DND-41 (cell line): Measurements from ENCODE around the gene OST4.

ENCODE experiments used
- ATAC-seq: fragments of 200-7000 bp; cut with Tn5 transposase; 3 replicates; pipeline ENCODE4 v1.9.1; 2021; ENCODE audit warnings: low read depth; ENCODE audit not compliant: insufficient read depth
- DNase-seq: peaks from one replicate; pipeline ENCODE4 v3.0.0-alpha.2; 2020
- H2AFZ ChIP-seq: 2 replicates; pipeline ENCODE4 v1.6.0; 2012; ENCODE audit warnings: low read depth, low read length
- H3K27ac ChIP-seq: 2 replicates; pipeline ENCODE4 v1.5.1; 2012; ENCODE audit warnings: low read length, inconsistent platforms
- H3K27me3 ChIP-seq: fragments of 200-600 bp; sonication (generic); 2 replicates; pipeline ENCODE4 v1.6.0; 2012; ENCODE audit warnings: low read length, mild to moderate bottlenecking, inconsistent platforms; ENCODE audit not compliant: insufficient read depth, poor library complexity
- H3K36me3 ChIP-seq: 2 replicates; pipeline ENCODE4 v1.5.1; 2012; ENCODE audit warnings: low read length, inconsistent platforms; ENCODE audit not compliant: insufficient read depth
- H3K4me1 ChIP-seq: 2 replicates; pipeline ENCODE4 v1.5.1; 2012; ENCODE audit warnings: mild to moderate bottlenecking, low read length; ENCODE audit not compliant: insufficient read depth
- H3K4me2 ChIP-seq: 2 replicates; pipeline ENCODE4 v1.6.0; 2012; ENCODE audit warnings: mild to moderate bottlenecking, moderate library complexity, low read length, inconsistent platforms; ENCODE audit not compliant: insufficient read depth
- H3K4me3 ChIP-seq, 2 experiments: fragments of 200-600 bp in 1 of 2; shearing (Covaris generic) in 1 of 2; 2 replicates each; pipeline ENCODE4 v1.5.1; 2012 to 2016; ENCODE audit warnings: inconsistent platforms in 2 of 2, low read length in 2 of 2, mild to moderate bottlenecking in 2 of 2, low read depth in 1 of 2, moderate library complexity in 1 of 2
- H3K79me2 ChIP-seq: 2 replicates; pipeline ENCODE4 v1.6.0; 2012; ENCODE audit warnings: low read length, inconsistent platforms; ENCODE audit not compliant: insufficient read depth
- H3K9ac ChIP-seq: 2 replicates; pipeline ENCODE4 v1.6.0; 2012; ENCODE audit warnings: low read depth, mild to moderate bottlenecking, inconsistent platforms, low read length, moderate library complexity
- H3K9me3 ChIP-seq: 2 replicates; pipeline ENCODE4 v1.5.1; 2012; ENCODE audit warnings: low read length, moderate library complexity, mild to moderate bottlenecking, inconsistent platforms; ENCODE audit not compliant: insufficient read depth, severe bottlenecking
- H4K20me1 ChIP-seq: 2 replicates; pipeline ENCODE4 v1.6.0; 2012; ENCODE audit warnings: low read length; ENCODE audit not compliant: insufficient read depth
- CTCF ChIP-seq: IDR thresholded peaks from 2 replicates; pipeline ENCODE4 v1.5.1; 2012; ENCODE audit warnings: borderline replicate concordance, low read length, moderate library complexity, mild to moderate bottlenecking; ENCODE audit not compliant: poor library complexity, severe bottlenecking; ENCODE audit errors: extremely low read depth
- EZH2 ChIP-seq: IDR thresholded peaks from 3 replicates; pipeline ENCODE4 v1.6.1; 2012; ENCODE audit warnings: borderline replicate concordance, low read depth, mild to moderate bottlenecking, moderate library complexity, low read length, inconsistent platforms; ENCODE audit not compliant: severe bottlenecking

Gene OST4

GRCh38 chr2:27024188-27024587 lies 47.3 kb downstream of the OST4 start:
- H3K4me3 ChIP-seq: no peak overlapping the region
- peaks cover 8% of the 10 kb centered on the region for H3K36me3 ChIP-seq
- H2AFZ ChIP-seq: no peak overlapping the region
- no peak overlapping the region for H3K27ac ChIP-seq
- no peak overlapping the region for H3K4me2 ChIP-seq
- no peak for DNase-seq
- H4K20me1 ChIP-seq: peaks cover 9% of the 10 kb centered on the region; the same call in 1 of the 2 replicates
- no peak for ATAC-seq
- no peaks in the 10 kb centered on the region for H3K27me3 ChIP-seq
- H3K9me3 ChIP-seq: no peaks in the 10 kb centered on the region
- H3K4me1 ChIP-seq: no peaks in the 10 kb centered on the region
- no peak overlapping the region for H3K9ac ChIP-seq
- no peak for TF ChIP-seq CTCF
- no peak for TF ChIP-seq EZH2
- peaks cover 4% of the 10 kb centered on the region; the same call in 1 of the 2 replicates for H3K79me2 ChIP-seq

GRCh38 chr2:27023740-27024139 lies 47.7 kb downstream of the OST4 start:
- no peaks in the 10 kb centered on the region for H3K9me3 ChIP-seq
- H3K4me3 ChIP-seq: no peak overlapping the region
- TF ChIP-seq EZH2 (no peak), CTCF (no peak)
- no peak for DNase-seq
- H2AFZ ChIP-seq: no peak overlapping the region
- H3K36me3 ChIP-seq: peaks cover 6% of the 10 kb centered on the region; the same call in 1 of the 2 replicates
- no peaks in the 10 kb centered on the region for H3K4me1 ChIP-seq
- peaks cover 9% of the 10 kb centered on the region; the same call in 1 of the 2 replicates for H4K20me1 ChIP-seq
- H3K27me3 ChIP-seq: no peaks in the 10 kb centered on the region
- H3K4me2 ChIP-seq: no peak overlapping the region
- H3K27ac ChIP-seq: no peak overlapping the region
- H3K79me2 ChIP-seq: 0 out of 2 replicates have a peak, but pooled peaks cover 3% of the 10 kb centered on the region
- ATAC-seq: no peak
- H3K9ac ChIP-seq: no peak overlapping the region

- TF ChIP-seq EZH2 (no peak), CTCF (no peak)
- ATAC-seq: no peak
- H3K9me3 ChIP-seq: no peaks in the 10 kb centered on the region
- no peak overlapping the region for H3K27ac ChIP-seq
- no peak overlapping the region for H3K9ac ChIP-seq
- H3K4me2 ChIP-seq: no peak overlapping the region
- H3K27me3 ChIP-seq: no peaks in the 10 kb centered on the region
- H4K20me1 ChIP-seq: no peaks in the 10 kb centered on the region
- H3K4me1 ChIP-seq: no peaks in the 10 kb centered on the region
- no peak for DNase-seq
- H3K4me3 ChIP-seq: no peak overlapping the region
- no peaks in the 10 kb centered on the region for H3K79me2 ChIP-seq
- H2AFZ ChIP-seq: no peak overlapping the region
- peaks cover 6% of the 10 kb centered on the region; the same call in 1 of the 2 replicates for H3K36me3 ChIP-seq
These were observed 50.0 kb downstream of the OST4 start for GRCh38 chr2:27021253-27022049.
